GM19240 (cell line): Measurements from ENCODE around the gene ZNF195.
A peak's percentile ranks its signal among the peaks of the same experiment; 100 is the strongest.
"Not testable (repeated sequence)": the region's sequence is repeated elsewhere in the genome, so short reads cannot be mapped to it uniquely, and the experiment has no call there.

ENCODE experiments used
- DNase-seq: peaks from one replicate; pipeline ENCODE4 v3.0.0; 2011; ENCODE audit warnings: low spot score; ENCODE audit not compliant: insufficient read length

The ZNF195 gene

GRCh38 chr11:3356858-3357257 lies 22.1 kb downstream of the ZNF195 start:
- DNase-seq, result no peak

GRCh38 chr11:3353066-3353465 lies 25.9 kb downstream of the ZNF195 start:
- DNase-seq, result no peak

DNA sequence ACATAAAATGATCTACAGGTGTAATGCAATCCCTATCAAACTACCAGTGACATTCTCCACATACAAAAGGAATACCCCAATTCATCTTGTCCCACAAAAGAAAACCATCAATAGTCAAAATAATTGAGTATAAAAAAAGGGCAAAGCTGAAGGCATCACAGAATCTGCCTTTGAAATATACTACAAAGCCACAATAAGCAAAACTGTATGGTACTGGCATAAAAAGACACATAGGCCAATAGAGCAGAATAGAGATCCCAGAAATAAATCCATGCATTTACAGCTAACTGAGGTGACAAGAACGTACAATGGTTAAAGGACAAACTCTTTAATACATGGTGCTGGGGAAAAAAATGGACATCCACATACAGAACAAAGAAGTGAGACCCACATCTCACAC lies 31.8 kb downstream of the ZNF195 start:
- DNase-seq, result no peak

- no peak for DNase-seq
Observed at GRCh38 chr11:3346587-3346986, 32.4 kb downstream of the ZNF195 start.

DNA sequence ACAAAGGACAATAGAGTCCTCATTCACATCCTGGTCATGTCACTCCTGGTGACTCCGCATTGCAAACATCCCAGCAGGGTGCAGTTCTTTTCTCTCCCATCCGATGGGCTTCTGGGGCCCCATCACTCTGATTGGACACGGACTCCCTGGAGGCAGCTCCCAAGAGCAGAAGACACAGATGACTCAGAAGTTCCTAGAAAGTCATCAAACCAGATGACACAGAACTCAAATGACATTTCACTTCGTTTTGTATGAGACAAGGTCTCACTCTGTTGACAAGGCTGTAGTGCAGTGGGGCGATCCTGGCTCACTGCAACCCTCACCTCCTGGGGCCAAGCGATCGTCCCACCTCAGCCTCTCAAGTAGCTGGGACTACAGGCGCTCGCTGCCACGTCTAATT lies 33.2 kb downstream of the ZNF195 start:
- DNase-seq, result no peak

GRCh38 chr11:3344327-3345174 lies 34.4 kb downstream of the ZNF195 start:
- DNase-seq, result no peak

DNA sequence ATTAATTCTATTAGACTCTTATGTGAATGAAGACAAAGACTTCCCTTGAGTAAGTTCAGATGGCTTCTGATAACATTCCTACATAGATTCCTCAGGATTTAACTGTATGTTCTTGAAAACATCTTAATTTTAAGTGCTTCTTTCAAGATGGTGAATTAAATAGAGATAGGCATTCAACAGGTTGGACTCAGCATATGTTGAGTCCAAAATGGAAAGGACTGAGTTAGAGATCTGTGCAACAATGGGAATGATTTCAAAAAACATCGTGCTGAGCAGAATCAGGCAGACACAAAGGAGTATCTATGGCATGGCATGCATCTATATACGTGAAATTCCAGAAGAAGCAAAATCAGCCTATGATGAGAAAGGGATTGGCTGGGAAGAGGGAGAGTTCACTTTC lies 36.2 kb downstream of the ZNF195 start:
- DNase-seq, result no peak

DNA sequence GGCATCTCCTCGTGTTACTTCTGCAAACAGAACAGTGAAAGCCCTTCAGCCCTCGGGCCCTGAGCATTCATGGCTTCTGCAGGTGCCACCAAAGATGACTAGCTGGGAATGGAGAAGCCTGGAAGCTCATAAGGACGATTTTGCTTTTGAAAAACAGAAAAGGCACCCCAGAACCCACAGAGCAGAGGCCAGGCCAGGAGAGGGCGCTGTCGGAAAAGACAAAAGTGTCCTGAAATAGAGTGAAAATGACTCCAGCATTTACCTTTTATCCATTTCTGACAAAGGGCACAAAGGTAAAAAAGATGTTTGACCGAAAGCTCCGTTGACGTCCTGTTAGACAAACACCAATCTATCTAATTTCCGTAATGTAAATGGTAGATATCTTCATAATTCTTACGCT lies 37.6 kb downstream of the ZNF195 start:
- peak; percentile 38 for DNase-seq

DNA sequence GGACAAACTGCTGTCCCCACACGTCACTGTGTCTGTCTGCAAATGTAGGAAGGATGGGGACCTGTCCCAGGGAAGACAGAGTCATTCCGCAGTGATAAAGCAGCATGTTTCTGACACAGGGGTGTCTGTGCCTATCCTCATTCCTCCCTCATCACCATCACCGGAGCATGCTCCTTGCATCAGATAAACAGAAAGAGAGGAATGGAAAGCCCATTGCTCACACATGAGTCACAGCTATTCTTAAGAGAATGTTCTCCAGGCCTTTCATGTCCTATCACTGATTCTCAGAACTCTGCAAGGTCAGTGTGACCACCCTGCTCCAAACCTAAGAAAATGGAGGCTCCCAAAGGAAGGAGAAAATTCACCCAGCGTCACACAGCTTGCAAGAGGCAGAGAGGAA lies 38.9 kb downstream of the ZNF195 start:
- DNase-seq, result no peak

- no peak for DNase-seq
Observed at GRCh38 chr11:3339340-3339624, 39.7 kb downstream of the ZNF195 start.

- no peak for DNase-seq
Observed at GRCh38 chr11:3338569-3339339, 40.2 kb downstream of the ZNF195 start.

DNA sequence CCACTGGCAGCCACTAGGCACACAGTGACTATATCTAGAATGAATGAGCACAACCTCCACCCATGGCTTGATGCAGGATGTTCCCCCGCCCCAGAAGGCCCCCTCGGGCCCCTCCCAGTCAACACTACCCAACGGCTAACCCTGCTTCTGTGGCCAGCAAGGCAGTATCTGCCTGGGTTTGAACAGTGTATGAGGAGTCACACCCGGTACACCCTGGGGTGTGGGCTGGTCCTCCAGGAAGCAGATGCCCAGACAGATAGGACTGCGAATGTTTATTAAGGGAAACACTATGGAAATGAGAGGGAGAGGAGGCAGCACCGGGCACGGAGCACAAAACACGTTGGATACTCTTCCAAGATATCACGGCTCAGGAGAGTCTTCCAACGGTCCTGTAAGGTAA lies 42.5 kb downstream of the ZNF195 start:
- not testable (repeated sequence) for DNase-seq

GRCh38 chr11:3333157-3333556 lies 45.8 kb downstream of the ZNF195 start:
- not testable (repeated sequence) for DNase-seq

GRCh38 chr11:3331078-3331477 lies 47.9 kb downstream of the ZNF195 start:
- DNase-seq, result not testable (repeated sequence)

GRCh38 chr11:3330064-3330463 lies 48.9 kb downstream of the ZNF195 start:
- not testable (repeated sequence) for DNase-seq

- DNase-seq, result not testable (repeated sequence)
Observed at GRCh38 chr11:3328503-3328902, 50.4 kb downstream of the ZNF195 start.

- DNase-seq, result not testable (repeated sequence)
Observed at GRCh38 chr11:3326450-3326849, 52.5 kb downstream of the ZNF195 start.

DNA sequence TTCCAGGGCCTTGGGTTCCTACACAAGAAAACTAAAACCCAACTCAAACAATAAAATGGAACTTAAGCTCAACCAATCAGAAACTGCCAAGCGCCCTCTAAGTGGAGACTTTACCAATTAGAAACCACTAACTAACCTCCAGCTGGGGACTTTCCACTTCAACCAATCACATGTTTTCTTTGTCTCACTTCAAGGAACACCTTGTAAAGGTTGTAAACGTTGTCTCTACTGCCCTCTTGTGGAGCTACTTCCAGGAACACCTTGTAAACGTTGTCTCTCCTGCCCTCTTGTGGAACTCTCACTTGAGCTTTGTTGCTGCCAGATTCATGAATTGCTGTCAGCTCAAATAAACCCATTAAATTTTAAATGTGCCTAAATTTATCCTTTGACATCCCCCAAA lies 54.2 kb downstream of the ZNF195 start:
- not testable (repeated sequence) for DNase-seq
